T-helper 2 cell (primary cell): ENCODE results near the gene SRA1.
"Not testable (repeated sequence)": the region's sequence is repeated elsewhere in the genome, so short reads cannot be mapped to it uniquely, and the experiment has no call there.

ENCODE experiments used
- DNase-seq, 5 experiments: peaks; one replicate each; pipeline versions ENCODE4 v3.0.0 to v3.0.0-alpha.2; 2012 to 2022
- total RNA-seq, 2 donors: gene quantifications; one replicate each; lab custom pipeline; 2026; lab: John Stamatoyannopoulos, UW

The SRA1 gene
- total RNA-seq = 29.6 to 32.4 reads per million in 2 donors

GRCh38 chr5:140557136-140557805 is at the start of gene SRA1:
Gene SRA1, minus strand, starts transcription at chr5:140557473. Its CDS starts 21 bp downstream, at chr5:140557452.
- peak; percentile 67 to 89 (median 76) for DNase-seq

- no peak for DNase-seq
These were observed 49.8 kb upstream of the SRA1 start for GRCh38 chr5:140607031-140607430.

GRCh38 chr5:140605879-140606278 is 48.6 kb upstream of the SRA1 start:
- no peak for DNase-seq

GRCh38 chr5:140603734-140604133 is 46.5 kb upstream of the SRA1 start:
- no peak for DNase-seq

- not testable (repeated sequence) for DNase-seq
These were observed 46.1 kb upstream of the SRA1 start for GRCh38 chr5:140603446-140603698.

- DNase-seq = no peak
These were observed 44.9 kb upstream of the SRA1 start for GRCh38 chr5:140602147-140602546.

- DNase-seq = no peak
These were observed 42.8 kb upstream of the SRA1 start for GRCh38 chr5:140600096-140600495.

GRCh38 chr5:140598836-140599235 is 41.6 kb upstream of the SRA1 start:
- no peak for DNase-seq

GRCh38 chr5:140596321-140596741 is 39.1 kb upstream of the SRA1 start:
- DNase-seq = no peak

- DNase-seq = no peak
These were observed 38.4 kb upstream of the SRA1 start for GRCh38 chr5:140595538-140596300.

GRCh38 chr5:140594169-140594568 is 36.9 kb upstream of the SRA1 start:
- DNase-seq = no peak

- DNase-seq = not testable (repeated sequence)
These were observed 35.8 kb upstream of the SRA1 start for GRCh38 chr5:140593070-140593469.

GRCh38 chr5:140591747-140592372 is 34.6 kb upstream of the SRA1 start:
- no peak for DNase-seq

GRCh38 chr5:140590861-140591260 is 33.6 kb upstream of the SRA1 start:
- no peak for DNase-seq

- no peak for DNase-seq
These were observed 31.2 kb upstream of the SRA1 start for GRCh38 chr5:140588311-140589070.

GRCh38 chr5:140587495-140587894 is 30.2 kb upstream of the SRA1 start:
- DNase-seq = no peak

GRCh38 chr5:140579188-140579747 is 22.0 kb upstream of the SRA1 start:
- not testable (repeated sequence) for DNase-seq

- no peak for DNase-seq
These were observed 19.5 kb upstream of the SRA1 start for GRCh38 chr5:140576776-140577201.

GRCh38 chr5:140575309-140575708 is 18.0 kb upstream of the SRA1 start:
- DNase-seq = no peak

- no peak for DNase-seq
These were observed 16.9 kb upstream of the SRA1 start for GRCh38 chr5:140574165-140574564.

GRCh38 chr5:140573683-140574082 is 16.4 kb upstream of the SRA1 start:
- DNase-seq = no peak

GRCh38 chr5:140571105-140571504 is 13.8 kb upstream of the SRA1 start:
- DNase-seq = no peak

- DNase-seq = no peak
These were observed 13.2 kb upstream of the SRA1 start for GRCh38 chr5:140570488-140570887.
